ENCODE measurements around the gene VAX1. TPM values are rescaled to one million over a fixed set of nuclear protein-coding genes. Genes with fewer than 3 reads are reported as not detected.

Gene VAX1
- polyA plus RNA-seq, 1 of the 3 experiments (the other 2 are of a cell fraction): not detected

GRCh38 chr10:117175215-117175900 lies 37.3 kb upstream of the VAX1 start:
- H3F3A ChIP-seq (replicated peaks; ENCODE audit: insufficient read depth): no peaks in the 10 kb centered on the region
- no peak overlapping the region for H3K9ac ChIP-seq
- H3K27me3 ChIP-seq (ENCODE audit: insufficient read depth): peaks cover 30% of the 10 kb centered on the region
- peaks cover 0 to 9% of the 10 kb centered on the region in 2 experiments; a peak in 1 of 4 replicates for H3K4me1 ChIP-seq (ENCODE audit: control insufficient read depth in 1 of 2, insufficient read depth in 2 of 2, low read depth in 1 of 2, low read length in 1 of 2)
- TF ChIP-seq ELF1 (IDR thresholded peaks at IDR 0.05) (no peak), CTCF (IDR thresholded peaks at IDR 0.05) (peak; percentile 10; the same call in 1 of the 2 replicates), MXI1 (IDR thresholded peaks at IDR 0.05; ENCODE audit: low read depth, low read length) (peak; percentile 46; the same call in 1 of the 2 replicates), PBX3 (IDR thresholded peaks at IDR 0.05) (no peak)
- WGBS (ENCODE audit: low lambda C conversion rate): 6% methylated on average over 6 of the region's 46 CpGs
- H4K20me1 ChIP-seq (ENCODE audit: insufficient read depth): no peaks in the 10 kb centered on the region
- peak overlapping the region; percentile 89 for H3K4me2 ChIP-seq
- ChIA-PET CTCF (interaction anchor here (0.6 to 7.4 kb wide), 95 partner anchors 9 to 605 kb away, joined by 3 to 226 read pairs (median 5); partner anchors contain the start of genes ENO4, KCNK18 and SHTN1), POLR2A (interaction anchor here (1.3 kb wide), 1 partner anchor 378 kb away, joined by 4 read pairs; no protein-coding TSS in a partner anchor)
- peak; percentile 62 for DNase-seq
- no peaks in the 10 kb centered on the region for H3K79me2 ChIP-seq (ENCODE audit: insufficient read depth)
- no peaks in the 10 kb centered on the region for H3K9me2 ChIP-seq
- no peaks in the 10 kb centered on the region for H3K36me3 ChIP-seq (replicated peaks in 1 of 2; ENCODE audit: control insufficient read depth in 1 of 2, insufficient read depth in 2 of 2, low read length in 1 of 2)
- H3K27ac ChIP-seq (ENCODE audit: low read depth in 2 of 2, low read length in 1 of 2): no peak overlapping the region
- no peaks in the 10 kb centered on the region for H3K9me3 ChIP-seq
- H2AFZ ChIP-seq (ENCODE audit: low read depth): peak overlapping the region; percentile 78; the same call in 1 of the 2 replicates
- peak overlapping the region; percentile 52 to 64 for H3K4me3 ChIP-seq (ENCODE audit: low read depth in 2 of 2, low read length in 1 of 2)

- Histone ChIP-seq H4K20me1 (ENCODE audit: insufficient read depth) (no peaks in the 10 kb centered on the region), H3K4me1 (ENCODE audit: control insufficient read depth in 1 of 2, insufficient read depth in 2 of 2, low read depth in 1 of 2, low read length in 1 of 2) (peaks cover 0 to 9% of the 10 kb centered on the region in 2 experiments; a peak in 1 of 4 replicates), H3K9me2 (no peaks in the 10 kb centered on the region), H3K4me3 (ENCODE audit: low read depth in 2 of 2, low read length in 1 of 2) (peak overlapping the region; percentile 52 to 64), H3F3A (replicated peaks; ENCODE audit: insufficient read depth) (no peaks in the 10 kb centered on the region), H3K36me3 (replicated peaks in 1 of 2; ENCODE audit: control insufficient read depth in 1 of 2, insufficient read depth in 2 of 2, low read length in 1 of 2) (no peaks in the 10 kb centered on the region), H3K27ac (ENCODE audit: low read depth in 2 of 2, low read length in 1 of 2) (no peak overlapping the region), H3K79me2 (ENCODE audit: insufficient read depth) (no peaks in the 10 kb centered on the region), H3K4me2 (peak overlapping the region; percentile 89), H2AFZ (ENCODE audit: low read depth) (peak overlapping the region; percentile 78; the same call in 1 of the 2 replicates), H3K27me3 (ENCODE audit: insufficient read depth) (peaks cover 37% of the 10 kb centered on the region), H3K9ac (no peak overlapping the region), H3K9me3 (no peaks in the 10 kb centered on the region)
- ChIA-PET POLR2A (interaction anchor here (1.3 kb wide), 1 partner anchor 378 kb away, joined by 4 read pairs; no protein-coding TSS in a partner anchor), CTCF (interaction anchor here (0.6 to 7.4 kb wide), 97 partner anchors 8 to 604 kb away, joined by 3 to 226 read pairs (median 4); partner anchors contain the start of genes ENO4, KCNK18 and SHTN1)
- DNase-seq: peak; percentile 84
- 3% methylated on average over 14 of the region's 16 CpGs for WGBS (ENCODE audit: low lambda C conversion rate)
- peak; percentile 89 for TF ChIP-seq CTCF (IDR thresholded peaks at IDR 0.05)
- no peak for TF ChIP-seq MAX (IDR thresholded peaks at IDR 0.05; ENCODE audit: low read depth)
- no peak for TF ChIP-seq TAF1 (IDR thresholded peaks at IDR 0.05; ENCODE audit: borderline replicate concordance, low read depth, low read length)
- no peak for TF ChIP-seq FOXM1 (IDR thresholded peaks at IDR 0.05; ENCODE audit: low read depth)
- TF ChIP-seq GABPA (IDR thresholded peaks at IDR 0.05; ENCODE audit: low read depth): no peak
- TF ChIP-seq SMC3 (IDR thresholded peaks at IDR 0.05; ENCODE audit: low read depth, low read length): peak; percentile 85
- TF ChIP-seq NRF1 (IDR thresholded peaks at IDR 0.05; ENCODE audit: low read depth, low read length): no peak
- peak; percentile 85 for TF ChIP-seq RAD21 (IDR thresholded peaks at IDR 0.05; ENCODE audit: low read length)
- TF ChIP-seq CHD2 (IDR thresholded peaks at IDR 0.05; ENCODE audit: low read length, partially characterized antibody): peak; percentile 43
- TF ChIP-seq JUND (IDR thresholded peaks at IDR 0.05): no peak
- no peak for TF ChIP-seq MEF2A (IDR thresholded peaks at IDR 0.05; ENCODE audit: borderline replicate concordance, low read depth)
- TF ChIP-seq RFX5 (IDR thresholded peaks at IDR 0.05; ENCODE audit: low read length): no peak
- no peak for TF ChIP-seq TEAD4 (IDR thresholded peaks at IDR 0.05; ENCODE audit: borderline replicate concordance, insufficient read depth)
- no peak for TF ChIP-seq EP300 (IDR thresholded peaks at IDR 0.05; ENCODE audit: borderline replicate concordance in 1 of 2, low read depth in 1 of 2, low read length in 1 of 2)
Observed at GRCh38 chr10:117174439-117175214, 36.6 kb upstream of the VAX1 start.

All from SK-N-SH (cell line).